Endometrial microvascular endothelial cells (primary cell): ENCODE measurements around the gene FAF1. TPM values are rescaled to one million over a fixed set of nuclear protein-coding genes. Genes with fewer than 3 reads are reported as not detected.

ENCODE experiments used
- in situ Hi-C: cut with HindIII; loops from 2 replicates; pipeline ENCODE4 v1.10.0; 2017; ENCODE audit warnings: low sequenced_read_pairs, low pct_unique_long_range_greater_than_20kb; ENCODE audit errors: inconsistent ontology term
- total RNA-seq: library from RNA; depleted of rRNA; stranded (reverse); fragments of >200 nt; gene quantifications from one replicate; pipeline ENCODE4 v1.2.3, GENCODE V29; 2015; ENCODE audit errors: inconsistent ontology term

FAF1 gene
- total RNA-seq, 1 donor from 2014 or later: 72.0 TPM

DNA sequence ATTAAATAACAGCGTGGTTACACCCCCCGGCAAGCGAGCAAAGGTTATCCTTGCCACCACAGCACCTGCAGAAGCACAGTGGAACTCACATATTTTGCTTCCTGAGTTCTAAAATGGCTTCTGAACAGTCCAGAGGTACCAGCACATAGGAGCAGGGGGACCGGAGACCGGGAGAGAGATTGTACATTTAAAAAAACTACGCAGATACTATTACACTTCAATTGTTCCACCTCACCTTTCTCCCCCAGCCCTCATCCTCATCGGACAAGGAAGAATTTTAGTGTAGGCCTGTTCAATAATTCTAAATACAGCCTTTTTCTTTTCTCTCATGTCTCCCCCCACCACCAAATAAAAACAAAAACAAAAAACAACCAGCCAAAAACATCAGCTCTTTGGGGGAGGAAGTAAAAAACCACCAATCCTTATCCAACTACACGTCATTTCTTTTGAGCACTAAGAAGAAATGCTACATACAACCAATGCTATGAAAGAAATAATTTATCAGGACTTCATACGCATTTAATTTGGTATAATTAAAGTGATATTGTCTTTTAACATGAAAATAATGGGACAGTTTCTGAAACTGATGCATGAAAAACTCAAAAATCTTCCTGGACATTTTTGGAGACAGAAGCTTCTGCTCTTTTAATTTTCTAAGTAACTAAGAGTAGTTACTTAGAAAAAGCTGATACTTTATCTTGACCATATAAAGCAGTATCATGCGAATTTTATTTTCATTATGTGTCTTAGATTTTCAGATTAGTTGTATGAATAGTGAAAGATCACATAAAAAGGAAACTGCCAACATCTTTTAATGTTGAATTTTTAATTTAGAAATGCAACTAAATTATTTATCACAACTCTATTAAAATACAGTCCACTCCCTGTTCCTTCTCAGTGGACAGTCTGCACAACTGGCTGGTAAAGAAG is 19.1 kb upstream of the FAF1 start:
- in situ Hi-C loops: no loop called here

DNA sequence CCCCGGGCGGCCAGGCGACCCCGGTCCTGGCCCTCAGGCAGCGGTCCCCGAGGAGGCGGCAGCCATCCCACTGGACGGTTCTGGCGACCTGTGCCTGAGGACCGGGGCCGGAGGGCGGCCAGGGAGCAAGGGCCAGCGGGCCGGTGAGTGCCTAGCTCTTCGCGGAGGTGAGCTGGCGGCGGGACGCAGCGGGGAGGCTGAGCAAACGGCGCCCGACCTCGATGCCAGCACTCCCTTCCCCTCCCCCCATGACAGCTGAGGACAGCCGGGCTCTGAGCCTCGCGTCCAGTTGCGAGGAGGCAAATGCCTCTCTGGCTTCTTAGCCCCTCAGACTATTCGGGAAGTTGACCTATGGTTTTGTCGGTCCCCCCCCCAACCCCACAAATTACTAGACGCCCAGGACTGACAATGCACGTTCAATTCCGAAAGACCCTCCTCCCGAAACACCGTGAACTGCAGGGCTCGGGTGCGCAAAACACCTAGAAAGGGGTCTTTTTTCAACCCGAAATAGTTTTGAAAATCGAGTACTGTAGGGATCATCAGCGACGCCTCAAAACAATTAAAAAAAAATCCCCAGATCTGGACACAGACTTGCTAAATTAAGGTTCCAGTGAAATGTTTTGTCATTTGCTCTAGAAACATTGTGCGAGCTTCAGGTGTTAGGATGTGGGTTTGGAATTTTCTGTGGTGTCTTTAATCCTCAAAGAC is 18.2 kb upstream of the FAF1 start:
- in situ Hi-C loops: no loop called here

DNA sequence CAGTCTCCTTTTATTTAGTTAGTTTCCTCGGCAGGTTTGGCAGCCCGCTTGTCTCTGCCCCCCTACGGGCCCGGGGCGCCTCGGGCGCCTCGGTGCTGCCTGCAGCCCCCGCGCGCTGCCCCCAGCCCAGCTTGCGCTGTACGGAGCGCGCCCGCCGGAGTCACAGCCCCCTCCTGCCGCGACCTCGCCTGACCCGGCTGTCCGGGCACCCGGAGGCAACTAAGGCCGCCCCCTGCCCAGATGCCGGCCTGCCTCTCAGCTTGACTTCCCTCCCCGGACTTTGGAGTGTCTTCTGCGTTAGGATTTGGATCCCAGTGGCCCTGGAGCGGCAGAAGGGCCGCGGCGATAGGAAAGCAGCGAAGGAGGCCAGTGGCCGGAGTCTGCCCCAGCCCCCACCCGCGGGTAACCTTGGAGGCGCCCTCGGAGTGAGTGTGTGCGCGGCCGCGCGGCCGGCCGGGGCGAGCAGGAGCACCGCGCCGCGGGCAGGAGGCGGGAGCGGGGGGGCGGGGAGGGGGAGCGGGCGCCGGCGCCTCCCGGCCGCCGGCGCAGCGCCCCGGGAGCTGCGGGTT is 17.6 kb upstream of the FAF1 start:
- in situ Hi-C loops: no loop called here

DNA sequence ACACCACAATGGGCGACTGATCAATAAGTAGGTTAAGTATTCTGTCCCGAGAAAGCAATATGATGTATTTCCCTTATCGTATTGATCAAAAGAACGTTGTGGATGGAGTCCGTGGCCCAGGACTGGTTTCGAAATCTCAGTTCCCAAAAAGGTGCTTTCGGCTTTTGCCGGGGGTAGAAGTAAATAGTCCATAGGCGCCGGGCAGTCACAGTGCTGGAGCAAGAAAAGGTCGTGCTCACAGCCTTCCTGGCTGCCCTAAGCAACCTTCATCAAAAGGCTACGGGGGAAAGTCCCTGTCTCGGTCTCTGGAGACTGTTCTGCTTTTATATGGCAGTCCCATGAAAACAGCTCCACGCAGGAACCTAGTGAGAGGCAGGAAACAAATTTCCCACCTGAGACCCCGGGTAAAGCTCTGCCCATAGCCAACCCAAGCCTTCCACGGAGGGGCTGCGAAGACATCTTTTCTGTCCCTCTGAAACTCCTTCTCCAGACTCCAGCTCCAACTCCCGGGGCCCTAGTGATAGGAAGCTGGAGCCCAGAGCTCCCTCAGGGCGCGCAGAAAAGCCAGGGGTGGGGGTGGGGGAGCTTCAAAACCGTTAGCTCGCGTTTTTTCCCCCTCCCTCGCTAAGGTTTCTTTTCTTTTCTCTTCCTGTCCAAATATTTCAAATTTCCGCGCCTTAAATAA is 17.0 kb upstream of the FAF1 start:
- in situ Hi-C loops: no loop called here

DNA sequence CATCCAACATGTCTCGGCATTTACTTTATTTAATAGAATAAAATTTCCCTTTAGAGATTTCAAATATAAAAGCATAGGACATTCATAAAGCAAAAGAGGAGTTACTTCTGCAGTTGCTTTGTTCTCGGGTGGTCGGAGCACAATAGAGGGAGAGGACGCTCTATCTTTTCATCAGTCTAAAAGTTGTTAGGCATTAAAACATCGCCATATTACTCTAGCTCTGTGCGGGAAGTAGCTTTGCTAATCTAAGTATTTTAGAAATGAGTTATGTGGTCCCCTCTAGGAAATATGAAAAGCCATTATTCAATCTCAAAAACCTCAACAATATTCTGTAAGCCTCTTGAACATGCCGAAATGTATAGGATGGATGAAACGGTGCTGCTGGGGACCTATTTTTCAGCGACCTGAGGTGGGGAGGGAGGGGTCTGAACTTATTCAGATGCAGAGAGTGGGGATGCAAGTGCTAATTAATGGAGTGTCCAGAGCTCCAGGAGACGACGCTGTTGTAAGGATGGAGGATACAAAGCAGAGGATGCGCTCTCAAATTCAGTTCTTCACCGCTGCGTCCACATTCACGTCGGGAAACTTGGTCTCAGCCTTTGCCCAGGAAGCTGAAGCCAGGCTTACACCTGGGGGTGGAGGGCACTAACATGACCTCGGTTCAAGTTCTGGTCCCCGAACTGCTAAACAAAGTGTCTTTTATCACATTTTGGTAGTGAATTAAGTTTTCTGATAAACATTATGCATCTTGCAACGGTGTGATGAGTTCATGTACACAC is 16.2 kb upstream of the FAF1 start:
- in situ Hi-C loops: no loop called here

DNA sequence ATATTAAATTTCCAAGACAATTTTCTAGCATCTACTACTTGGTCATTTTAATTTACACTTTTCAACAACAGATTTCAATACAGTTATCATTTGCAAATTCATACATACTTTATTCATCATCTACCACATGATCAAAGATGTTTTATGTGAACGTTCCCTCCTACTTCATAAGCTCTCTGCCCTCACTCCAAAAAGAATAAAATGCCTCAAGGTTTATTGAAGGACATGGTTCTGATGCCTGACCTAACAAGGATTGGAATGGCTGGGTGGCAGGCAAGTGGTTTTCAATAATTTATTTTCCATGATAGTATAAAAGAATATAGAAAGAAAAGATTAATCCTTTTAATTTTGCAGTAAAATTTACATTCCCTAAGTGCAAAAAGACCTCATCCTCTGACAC is 15.4 kb upstream of the FAF1 start:
- in situ Hi-C loops: no loop called here

DNA sequence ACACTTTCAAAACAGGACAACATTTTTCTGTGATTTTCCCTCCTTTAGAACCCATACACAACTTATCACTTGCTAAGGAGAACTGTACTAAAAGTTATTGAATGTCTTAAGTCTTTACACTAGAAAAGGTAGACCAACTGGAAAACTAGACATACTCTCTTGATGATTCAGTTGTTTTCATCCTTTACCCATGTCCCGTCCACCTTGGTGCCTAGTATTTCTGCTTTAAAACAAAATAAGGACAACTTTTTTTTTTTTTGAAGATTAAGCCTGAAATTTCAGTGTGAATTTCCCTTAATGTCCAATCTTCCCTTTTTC is 14.5 kb upstream of the FAF1 start:
- in situ Hi-C loops: no loop called here

DNA sequence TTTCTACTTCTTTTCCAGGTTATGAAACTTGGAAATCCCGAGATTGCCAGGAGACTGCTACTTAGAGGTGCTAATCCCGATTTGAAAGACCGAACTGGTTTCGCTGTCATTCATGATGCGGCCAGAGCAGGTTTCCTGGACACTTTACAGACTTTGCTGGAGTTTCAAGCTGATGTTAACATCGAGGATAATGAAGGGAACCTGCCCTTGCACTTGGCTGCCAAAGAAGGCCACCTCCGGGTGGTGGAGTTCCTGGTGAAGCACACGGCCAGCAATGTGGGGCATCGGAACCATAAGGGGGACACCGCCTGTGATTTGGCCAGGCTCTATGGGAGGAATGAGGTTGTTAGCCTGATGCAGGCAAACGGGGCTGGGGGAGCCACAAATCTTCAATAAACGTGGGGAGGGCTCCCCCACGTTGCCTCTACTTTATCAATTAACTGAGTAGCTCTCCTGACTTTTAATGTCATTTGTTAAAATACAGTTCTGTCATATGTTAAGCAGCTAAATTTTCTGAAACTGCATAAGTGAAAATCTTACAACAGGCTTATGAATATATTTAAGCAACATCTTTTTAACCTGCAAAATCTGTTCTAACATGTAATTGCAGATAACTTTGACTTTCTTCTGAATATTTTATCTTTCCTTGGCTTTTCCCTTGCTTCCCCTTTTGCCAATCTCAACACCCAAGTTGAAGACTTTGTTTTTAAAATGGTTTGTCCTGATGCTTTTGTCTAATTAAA is 14.0 kb upstream of the FAF1 start:
- in situ Hi-C loops: no loop called here

DNA sequence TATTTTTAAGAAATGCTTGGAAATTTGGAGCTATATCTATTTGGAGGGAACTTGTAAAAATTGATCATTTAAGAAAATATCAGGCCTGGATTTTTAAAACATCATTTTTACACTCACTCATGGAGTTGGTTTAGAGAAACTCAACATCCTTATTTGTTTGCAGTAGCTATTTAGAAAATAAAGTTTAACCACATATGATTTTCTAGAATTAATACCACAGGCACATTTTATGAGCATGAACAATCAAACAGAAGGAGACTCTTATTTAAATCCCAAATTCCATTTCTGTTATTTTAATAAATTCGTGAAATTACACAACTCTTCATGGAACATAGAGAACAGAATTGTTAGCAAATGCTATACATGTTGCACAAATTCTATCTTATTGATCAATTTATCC is 13.2 kb upstream of the FAF1 start:
- in situ Hi-C loops: no loop called here

DNA sequence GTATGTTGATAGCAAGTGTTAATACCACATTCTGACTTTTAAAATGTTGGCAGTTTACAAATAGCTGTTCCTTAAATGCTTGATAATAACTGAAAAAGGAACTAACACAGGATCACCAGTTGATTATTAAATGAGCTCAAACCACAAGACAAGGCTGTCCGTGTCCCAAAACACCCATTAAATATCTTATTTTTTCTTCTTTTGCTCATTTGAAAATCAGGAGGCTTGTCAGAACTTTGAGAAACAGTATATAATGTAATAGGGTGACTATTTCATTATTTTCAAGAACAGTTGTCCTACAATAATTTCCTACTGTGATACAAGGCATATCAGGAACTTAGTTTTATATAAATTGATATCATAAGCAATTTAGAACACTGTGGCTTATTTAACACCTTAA is 12.7 kb upstream of the FAF1 start:
- in situ Hi-C loops: no loop called here

DNA sequence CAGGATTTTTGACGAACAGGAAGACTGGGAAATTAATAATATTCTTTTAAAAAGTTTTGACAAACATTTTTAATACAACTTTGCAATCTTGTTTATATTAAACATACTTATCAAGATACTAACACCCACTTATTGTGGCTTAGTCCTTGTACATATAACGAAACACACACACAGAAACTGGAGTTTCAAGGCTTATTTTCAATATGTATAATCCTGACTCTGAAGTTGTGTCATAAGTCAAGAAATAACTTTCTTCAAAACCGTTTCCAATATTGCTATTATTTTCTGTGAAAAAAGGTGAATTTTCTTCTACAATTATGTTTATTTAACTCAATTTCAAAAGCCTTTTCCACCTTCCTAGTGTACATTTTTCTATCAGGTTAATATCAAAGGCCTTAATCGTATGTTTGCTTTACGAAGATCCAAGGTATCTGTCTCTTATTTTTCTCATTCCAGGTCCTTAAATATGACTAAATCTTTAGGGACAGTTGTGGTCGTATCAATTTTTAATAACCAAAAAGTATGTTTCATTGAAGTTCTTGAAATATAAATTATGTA is 11.8 kb upstream of the FAF1 start:
- in situ Hi-C loops: no loop called here

DNA sequence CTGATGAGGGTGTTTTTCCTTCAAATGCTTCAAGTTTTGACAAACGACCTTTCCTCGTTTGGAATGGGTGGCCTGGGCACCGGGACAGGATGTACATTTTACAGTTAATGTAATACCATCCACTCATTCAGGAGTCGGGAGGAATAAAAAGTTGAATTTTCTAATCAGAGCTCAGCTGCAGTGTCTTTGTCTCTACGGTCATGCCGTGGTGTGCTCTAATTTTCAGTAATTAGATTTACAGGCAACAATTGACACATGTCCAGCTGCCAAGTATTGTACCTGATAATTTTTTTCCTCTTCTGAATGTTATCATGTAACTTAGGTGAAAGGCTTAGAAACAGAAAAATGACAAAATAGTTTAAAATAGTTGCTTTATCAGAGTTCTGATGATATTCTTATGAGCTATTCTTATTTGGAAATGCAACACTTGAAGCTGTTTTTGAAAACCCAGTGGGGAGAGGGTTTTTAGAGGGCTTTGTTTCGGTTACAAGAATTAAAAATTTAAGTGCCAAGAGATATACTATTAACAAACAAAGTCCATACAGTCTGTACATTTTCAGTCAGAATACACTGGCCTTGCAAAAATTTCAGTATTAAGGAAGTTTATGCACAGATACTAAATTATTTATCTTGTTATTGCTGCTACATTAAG is 11.0 kb upstream of the FAF1 start:
- in situ Hi-C loops: no loop called here

DNA sequence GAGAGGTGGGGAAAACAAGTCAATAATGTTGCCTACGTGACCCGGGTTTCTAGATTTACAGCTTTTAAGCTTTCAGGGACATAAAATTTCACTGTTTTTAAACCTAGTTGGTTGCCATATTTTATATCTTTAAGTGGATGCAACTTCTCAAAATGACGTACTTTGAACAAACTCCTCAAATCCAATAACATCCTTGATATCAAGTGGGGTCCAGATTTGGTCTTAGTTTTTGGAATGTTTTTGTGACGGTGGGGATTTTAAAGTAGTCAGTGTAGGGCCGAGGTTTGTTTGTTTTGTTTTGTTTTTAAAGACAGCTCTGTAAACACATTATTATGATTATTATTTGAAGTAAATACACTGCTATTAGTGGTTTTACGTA is 10.4 kb upstream of the FAF1 start:
- in situ Hi-C loops: no loop called here

DNA sequence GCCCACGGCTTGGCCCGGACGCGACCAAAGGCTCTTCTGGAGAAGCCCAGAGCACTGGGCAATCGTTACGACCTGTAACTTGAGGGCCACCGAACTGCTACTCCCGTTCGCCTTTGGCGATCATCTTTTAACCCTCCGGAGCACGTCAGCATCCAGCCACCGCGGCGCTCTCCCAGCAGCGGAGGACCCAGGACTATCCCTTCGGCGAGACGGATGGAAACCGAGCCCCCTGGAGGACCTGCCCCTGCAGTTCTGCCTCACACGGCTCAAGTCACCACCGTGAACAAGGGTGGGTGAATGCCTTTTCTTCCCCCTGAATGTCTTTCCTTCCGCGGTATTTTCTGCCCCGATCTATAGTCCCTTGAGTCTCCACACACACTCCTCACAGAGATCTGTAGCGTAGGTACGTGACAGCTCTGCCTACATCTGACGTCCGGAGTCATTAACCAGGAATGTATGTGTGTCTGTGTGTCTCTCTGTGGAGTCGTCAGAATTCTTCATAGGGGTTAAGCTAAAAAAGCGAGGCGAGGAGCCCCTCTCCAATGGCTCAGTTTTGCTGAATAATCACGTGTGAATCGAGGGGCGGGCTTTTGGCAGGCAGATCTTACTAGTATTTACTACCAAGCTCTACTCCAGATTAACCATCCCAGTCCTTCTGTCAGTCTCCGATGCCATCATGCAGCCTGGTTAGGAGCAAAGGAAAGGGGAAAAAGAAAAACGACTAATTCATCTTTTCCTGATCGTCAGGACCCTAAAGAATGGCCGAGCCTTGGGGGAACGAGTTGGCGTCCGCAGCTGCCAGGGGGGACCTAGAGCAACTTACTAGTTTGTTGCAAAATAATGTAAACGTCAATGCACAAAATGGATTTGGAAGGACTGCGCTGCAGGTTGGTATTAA is 9.8 kb upstream of the FAF1 start, which contains the start of gene CDKN2C:
CDKN2C (plus strand) TSS at position 635 of the 898 bp plus-strand sequence; CDS start at position 759, 124 bp downstream.
- in situ Hi-C loops: no loop called here

DNA sequence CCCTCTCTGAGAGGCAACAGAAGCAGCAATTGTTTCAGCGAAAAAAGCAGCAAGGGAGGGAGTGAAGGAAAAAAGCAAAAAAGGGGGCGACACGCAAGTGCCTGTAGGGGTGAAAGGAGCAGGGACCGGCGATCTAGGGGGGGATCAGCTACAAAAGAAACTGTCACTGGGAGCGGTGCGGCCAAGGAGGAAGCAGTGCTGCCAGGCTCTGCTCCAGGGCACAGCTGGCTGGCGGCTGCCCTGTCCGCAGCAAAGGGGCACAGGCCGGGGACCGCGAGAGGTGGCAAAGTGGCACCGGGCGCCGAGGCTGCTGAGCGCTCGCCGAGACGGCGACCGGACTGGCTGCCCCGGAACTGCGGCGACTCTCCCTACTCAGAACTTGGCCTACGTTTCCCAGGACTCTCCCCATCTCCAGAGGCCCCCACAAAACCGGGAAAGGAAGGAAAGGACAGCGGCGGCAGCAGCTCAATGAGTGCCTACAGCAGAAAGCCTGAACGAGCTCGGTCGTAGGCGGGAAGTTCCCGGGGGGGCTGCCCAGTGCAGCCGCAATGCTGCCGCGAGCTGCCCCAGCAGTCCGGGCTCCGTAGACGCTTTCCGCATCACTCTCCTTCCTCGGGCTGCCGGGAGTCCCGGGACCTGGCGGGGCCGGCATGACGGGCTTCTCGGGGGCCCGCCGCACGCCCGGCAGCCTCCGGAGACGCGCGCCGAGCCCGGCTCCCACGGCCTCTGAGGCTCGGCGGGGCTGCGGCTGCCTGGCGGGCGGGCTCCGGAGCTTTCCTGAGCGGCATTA is 8.9 kb upstream of the FAF1 start:
- in situ Hi-C loops: no loop called here
